Measurements from ENCODE around the gene PARD3B.

DNA sequence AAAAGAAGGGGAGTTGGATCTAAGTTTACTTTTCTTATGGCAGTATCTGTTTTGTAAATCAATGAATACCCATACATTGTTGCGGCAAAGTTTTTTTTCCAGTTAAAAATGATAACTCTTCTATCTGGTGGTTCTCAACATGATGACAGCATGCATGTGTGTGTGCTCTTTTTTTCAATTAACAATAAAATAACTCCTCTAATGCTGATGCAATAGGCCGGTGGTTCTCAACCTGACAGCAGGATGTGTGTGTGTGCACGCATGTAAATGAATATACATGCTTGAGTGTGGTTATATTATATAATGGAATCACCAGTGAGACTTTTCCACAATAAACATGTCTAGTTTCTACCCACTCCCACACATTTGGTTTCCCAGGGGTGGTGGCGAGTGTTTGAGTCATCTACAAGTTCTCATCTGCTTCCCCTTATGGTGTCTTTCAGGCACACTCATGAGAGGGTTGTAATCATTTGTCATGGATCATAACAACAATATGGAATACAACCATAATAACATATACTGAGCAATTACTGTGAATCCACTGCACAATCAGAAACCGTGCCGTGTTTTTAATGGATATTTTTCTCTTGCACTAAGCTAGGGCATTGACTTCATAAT, 31.2 kb downstream of the PARD3B start:
- TF ChIP-seq, protein P1, sequence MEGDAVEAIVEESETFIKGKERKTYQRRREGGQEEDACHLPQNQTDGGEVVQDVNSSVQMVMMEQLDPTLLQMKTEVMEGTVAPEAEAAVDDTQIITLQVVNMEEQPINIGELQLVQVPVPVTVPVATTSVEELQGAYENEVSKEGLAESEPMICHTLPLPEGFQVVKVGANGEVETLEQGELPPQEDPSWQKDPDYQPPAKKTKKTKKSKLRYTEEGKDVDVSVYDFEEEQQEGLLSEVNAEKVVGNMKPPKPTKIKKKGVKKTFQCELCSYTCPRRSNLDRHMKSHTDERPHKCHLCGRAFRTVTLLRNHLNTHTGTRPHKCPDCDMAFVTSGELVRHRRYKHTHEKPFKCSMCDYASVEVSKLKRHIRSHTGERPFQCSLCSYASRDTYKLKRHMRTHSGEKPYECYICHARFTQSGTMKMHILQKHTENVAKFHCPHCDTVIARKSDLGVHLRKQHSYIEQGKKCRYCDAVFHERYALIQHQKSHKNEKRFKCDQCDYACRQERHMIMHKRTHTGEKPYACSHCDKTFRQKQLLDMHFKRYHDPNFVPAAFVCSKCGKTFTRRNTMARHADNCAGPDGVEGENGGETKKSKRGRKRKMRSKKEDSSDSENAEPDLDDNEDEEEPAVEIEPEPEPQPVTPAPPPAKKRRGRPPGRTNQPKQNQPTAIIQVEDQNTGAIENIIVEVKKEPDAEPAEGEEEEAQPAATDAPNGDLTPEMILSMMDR (IDR thresholded peaks at IDR 0.05; ENCODE audit: insufficient read depth, low read length, poor library complexity, severe bottlenecking) = no peak
- TF ChIP-seq EZH2phosphoT487 (conservative IDR thresholded peaks at IDR 0.05; ENCODE audit: low read length) = no peak

Measured in SU-DHL-6 (cell line).